HepG2 (cell line): ENCODE results near the gene PDE2A.

Source experiments
- CHD4 ChIP-seq: fragments of 200-600 bp; sonication (generic); IDR thresholded peaks from 2 replicates; pipeline ENCODE4 v1.7.0; 2017; ENCODE audit warnings: mild to moderate bottlenecking, low read length, borderline replicate concordance
- POLR2A ChIP-seq, 2 experiments: IDR thresholded peaks; 2 replicates each; pipeline ENCODE4 v1.6.1; 2011; ENCODE audit warnings: low read depth in 2 of 2, low read length in 2 of 2, mild to moderate bottlenecking in 1 of 2, moderate library complexity in 1 of 2; ENCODE audit not compliant: insufficient read depth in 1 of 2
- SRSF1 ChIP-seq: fragments of 200-400 bp; formaldehyde crosslinking; optimal IDR thresholded peaks from 2 replicates; pipeline ENCODE3; 2017; ENCODE audit warnings: mild to moderate bottlenecking, low read depth, low read length, moderate library complexity
- ZNF274 ChIP-seq: sonication (generic); formaldehyde crosslinking; IDR thresholded peaks from 2 replicates; pipeline ENCODE4 v1.5.1; 2020; ENCODE audit warnings: mild to moderate bottlenecking, missing genetic modification reagents
- ZSCAN22 ChIP-seq: sonication (generic); formaldehyde crosslinking; IDR thresholded peaks from 2 replicates; pipeline ENCODE4 v1.4.0; 2020; ENCODE audit warnings: mild to moderate bottlenecking, missing genetic modification reagents
- TF ChIP-seq, protein P1 (sequence below): sonication (generic); formaldehyde crosslinking; conservative IDR thresholded peaks from 2 replicates; pipeline ENCODE4 v1.5.0; 2020; ENCODE audit warnings: missing genetic modification reagents
- TF ChIP-seq, protein P2 (sequence below): sonication (generic); formaldehyde crosslinking; IDR thresholded peaks from 2 replicates; pipeline ENCODE4 v1.5.0; 2020; ENCODE audit warnings: mild to moderate bottlenecking, missing genetic modification reagents, moderate library complexity
- TF ChIP-seq, protein P3 (sequence below): sonication (generic); formaldehyde crosslinking; IDR thresholded peaks from 2 replicates; pipeline ENCODE4 v1.8.1; 2023; ENCODE audit warnings: mild to moderate bottlenecking, missing genetic modification reagents
- TF ChIP-seq, protein P4 (sequence below): sonication (generic); formaldehyde crosslinking; IDR thresholded peaks from 2 replicates; pipeline ENCODE4 v1.8.0; 2022; ENCODE audit warnings: low read depth, missing genetic modification reagents
- TF ChIP-seq, protein P5 (sequence below): sonication (generic); formaldehyde crosslinking; IDR thresholded peaks from 2 replicates; pipeline ENCODE4 v1.4.0; 2020; ENCODE audit warnings: missing genetic modification reagents
- TF ChIP-seq, protein P6 (sequence below): sonication (generic); formaldehyde crosslinking; IDR thresholded peaks from 2 replicates; pipeline ENCODE4 v1.8.1; 2023; ENCODE audit warnings: missing genetic modification reagents, inconsistent platforms, borderline replicate concordance
- TF ChIP-seq, protein P7 (sequence below): sonication (generic); formaldehyde crosslinking; IDR thresholded peaks from 2 replicates; pipeline ENCODE4 v1.4.0; 2020; ENCODE audit warnings: mild to moderate bottlenecking, missing genetic modification reagents

DNA sequence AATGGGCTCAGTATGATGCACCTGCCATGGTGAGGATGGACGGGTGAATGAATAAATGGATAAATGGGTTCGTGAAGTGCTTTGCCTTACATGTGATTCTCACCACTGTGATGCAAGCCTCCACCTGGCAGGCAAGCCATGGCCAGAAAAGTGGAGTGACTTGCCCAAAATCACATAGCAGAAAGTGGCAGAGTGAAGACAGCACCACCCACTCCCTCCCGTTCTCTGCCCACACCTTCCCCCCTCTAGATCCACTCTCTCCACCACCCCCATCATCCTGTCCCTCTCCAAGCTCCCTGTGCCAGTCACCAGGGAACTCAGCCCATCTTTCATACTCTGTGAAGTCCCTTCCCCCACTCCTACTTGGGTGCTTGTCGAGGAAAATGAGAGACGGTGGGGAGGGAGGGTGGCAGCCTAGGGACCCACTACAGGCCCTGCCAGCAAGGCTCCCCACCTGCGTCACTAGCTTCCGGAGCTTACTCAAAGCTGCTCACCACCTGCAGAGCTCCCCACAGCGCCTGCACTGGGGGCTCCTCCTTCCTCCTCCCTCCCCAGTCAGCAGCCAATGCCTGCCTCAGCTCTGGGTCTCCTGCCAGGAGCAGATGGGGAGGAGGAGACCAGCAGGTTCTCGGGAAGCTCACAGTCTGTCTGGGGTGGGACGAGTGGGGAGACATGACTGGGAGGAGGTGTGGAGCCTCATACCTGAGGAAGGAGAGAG, 82.3 kb downstream of the PDE2A start:
- no peak for TF ChIP-seq SRSF1
- no peak for TF ChIP-seq ZNF274 (CRISPR knock-in tag)
- TF ChIP-seq, protein P1, sequence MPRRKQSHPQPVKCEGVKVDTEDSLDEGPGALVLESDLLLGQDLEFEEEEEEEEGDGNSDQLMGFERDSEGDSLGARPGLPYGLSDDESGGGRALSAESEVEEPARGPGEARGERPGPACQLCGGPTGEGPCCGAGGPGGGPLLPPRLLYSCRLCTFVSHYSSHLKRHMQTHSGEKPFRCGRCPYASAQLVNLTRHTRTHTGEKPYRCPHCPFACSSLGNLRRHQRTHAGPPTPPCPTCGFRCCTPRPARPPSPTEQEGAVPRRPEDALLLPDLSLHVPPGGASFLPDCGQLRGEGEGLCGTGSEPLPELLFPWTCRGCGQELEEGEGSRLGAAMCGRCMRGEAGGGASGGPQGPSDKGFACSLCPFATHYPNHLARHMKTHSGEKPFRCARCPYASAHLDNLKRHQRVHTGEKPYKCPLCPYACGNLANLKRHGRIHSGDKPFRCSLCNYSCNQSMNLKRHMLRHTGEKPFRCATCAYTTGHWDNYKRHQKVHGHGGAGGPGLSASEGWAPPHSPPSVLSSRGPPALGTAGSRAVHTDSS (CRISPR knock-in tag) = no peak
- TF ChIP-seq, protein P2, sequence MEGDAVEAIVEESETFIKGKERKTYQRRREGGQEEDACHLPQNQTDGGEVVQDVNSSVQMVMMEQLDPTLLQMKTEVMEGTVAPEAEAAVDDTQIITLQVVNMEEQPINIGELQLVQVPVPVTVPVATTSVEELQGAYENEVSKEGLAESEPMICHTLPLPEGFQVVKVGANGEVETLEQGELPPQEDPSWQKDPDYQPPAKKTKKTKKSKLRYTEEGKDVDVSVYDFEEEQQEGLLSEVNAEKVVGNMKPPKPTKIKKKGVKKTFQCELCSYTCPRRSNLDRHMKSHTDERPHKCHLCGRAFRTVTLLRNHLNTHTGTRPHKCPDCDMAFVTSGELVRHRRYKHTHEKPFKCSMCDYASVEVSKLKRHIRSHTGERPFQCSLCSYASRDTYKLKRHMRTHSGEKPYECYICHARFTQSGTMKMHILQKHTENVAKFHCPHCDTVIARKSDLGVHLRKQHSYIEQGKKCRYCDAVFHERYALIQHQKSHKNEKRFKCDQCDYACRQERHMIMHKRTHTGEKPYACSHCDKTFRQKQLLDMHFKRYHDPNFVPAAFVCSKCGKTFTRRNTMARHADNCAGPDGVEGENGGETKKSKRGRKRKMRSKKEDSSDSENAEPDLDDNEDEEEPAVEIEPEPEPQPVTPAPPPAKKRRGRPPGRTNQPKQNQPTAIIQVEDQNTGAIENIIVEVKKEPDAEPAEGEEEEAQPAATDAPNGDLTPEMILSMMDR = no peak
- TF ChIP-seq ZSCAN22 (CRISPR knock-in tag) = no peak
- TF ChIP-seq, protein P3, sequence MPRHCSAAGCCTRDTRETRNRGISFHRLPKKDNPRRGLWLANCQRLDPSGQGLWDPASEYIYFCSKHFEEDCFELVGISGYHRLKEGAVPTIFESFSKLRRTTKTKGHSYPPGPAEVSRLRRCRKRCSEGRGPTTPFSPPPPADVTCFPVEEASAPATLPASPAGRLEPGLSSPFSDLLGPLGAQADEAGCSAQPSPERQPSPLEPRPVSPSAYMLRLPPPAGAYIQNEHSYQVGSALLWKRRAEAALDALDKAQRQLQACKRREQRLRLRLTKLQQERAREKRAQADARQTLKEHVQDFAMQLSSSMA = no peak
- TF ChIP-seq POLR2A (IDR thresholded peaks at IDR 0.05; ENCODE audit: insufficient read depth in 1 of 2, low read depth in 2 of 2, low read length in 2 of 2) = no peak
- TF ChIP-seq, protein P4, sequence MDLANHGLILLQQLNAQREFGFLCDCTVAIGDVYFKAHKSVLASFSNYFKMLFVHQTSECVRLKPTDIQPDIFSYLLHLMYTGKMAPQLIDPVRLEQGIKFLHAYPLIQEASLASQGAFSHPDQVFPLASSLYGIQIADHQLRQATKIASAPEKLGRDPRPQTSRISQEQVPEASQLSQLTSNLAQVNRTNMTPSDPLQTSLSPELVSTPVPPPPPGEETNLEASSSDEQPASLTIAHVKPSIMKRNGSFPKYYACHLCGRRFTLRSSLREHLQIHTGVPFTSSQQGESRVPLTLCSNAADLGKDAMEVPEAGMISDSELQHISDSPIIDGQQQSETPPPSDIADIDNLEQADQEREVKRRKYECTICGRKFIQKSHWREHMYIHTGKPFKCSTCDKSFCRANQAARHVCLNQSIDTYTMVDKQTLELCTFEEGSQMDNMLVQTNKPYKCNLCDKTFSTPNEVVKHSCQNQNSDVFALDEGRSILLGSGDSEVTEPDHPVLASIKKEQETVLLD (CRISPR knock-in tag) = no peak
- no peak for TF ChIP-seq CHD4
- TF ChIP-seq, protein P5, sequence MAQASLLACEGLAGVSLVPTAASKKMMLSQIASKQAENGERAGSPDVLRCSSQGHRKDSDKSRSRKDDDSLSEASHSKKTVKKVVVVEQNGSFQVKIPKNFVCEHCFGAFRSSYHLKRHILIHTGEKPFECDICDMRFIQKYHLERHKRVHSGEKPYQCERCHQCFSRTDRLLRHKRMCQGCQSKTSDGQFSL (CRISPR knock-in tag) = no peak
- TF ChIP-seq, protein P6, sequence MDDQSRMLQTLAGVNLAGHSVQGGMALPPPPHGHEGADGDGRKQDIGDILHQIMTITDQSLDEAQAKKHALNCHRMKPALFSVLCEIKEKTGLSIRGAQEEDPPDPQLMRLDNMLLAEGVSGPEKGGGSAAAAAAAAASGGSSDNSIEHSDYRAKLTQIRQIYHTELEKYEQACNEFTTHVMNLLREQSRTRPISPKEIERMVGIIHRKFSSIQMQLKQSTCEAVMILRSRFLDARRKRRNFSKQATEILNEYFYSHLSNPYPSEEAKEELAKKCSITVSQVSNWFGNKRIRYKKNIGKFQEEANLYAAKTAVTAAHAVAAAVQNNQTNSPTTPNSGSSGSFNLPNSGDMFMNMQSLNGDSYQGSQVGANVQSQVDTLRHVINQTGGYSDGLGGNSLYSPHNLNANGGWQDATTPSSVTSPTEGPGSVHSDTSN (CRISPR knock-in tag) = no peak
- TF ChIP-seq, protein P7, sequence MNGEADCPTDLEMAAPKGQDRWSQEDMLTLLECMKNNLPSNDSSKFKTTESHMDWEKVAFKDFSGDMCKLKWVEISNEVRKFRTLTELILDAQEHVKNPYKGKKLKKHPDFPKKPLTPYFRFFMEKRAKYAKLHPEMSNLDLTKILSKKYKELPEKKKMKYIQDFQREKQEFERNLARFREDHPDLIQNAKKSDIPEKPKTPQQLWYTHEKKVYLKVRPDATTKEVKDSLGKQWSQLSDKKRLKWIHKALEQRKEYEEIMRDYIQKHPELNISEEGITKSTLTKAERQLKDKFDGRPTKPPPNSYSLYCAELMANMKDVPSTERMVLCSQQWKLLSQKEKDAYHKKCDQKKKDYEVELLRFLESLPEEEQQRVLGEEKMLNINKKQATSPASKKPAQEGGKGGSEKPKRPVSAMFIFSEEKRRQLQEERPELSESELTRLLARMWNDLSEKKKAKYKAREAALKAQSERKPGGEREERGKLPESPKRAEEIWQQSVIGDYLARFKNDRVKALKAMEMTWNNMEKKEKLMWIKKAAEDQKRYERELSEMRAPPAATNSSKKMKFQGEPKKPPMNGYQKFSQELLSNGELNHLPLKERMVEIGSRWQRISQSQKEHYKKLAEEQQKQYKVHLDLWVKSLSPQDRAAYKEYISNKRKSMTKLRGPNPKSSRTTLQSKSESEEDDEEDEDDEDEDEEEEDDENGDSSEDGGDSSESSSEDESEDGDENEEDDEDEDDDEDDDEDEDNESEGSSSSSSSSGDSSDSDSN (CRISPR knock-in tag) = no peak
